GM12892 (cell line): ENCODE data around the gene SNX15.

Experiments used
- POLR2AphosphoS5 ChIP-seq: IDR thresholded peaks from 2 replicates; pipeline ENCODE4 v1.6.1; 2011; ENCODE audit warnings: low read depth, low read length, control low read depth
- TAF1 ChIP-seq: IDR thresholded peaks from 2 replicates; pipeline ENCODE4 v1.6.1; 2011; ENCODE audit warnings: low read depth, mild to moderate bottlenecking, control low read depth, low read length, borderline replicate concordance

GRCh38 chr11:65069217-65069616 lies 42.0 kb downstream of the SNX15 start:
- no peak for TF ChIP-seq POLR2AphosphoS5
- no peak for TF ChIP-seq TAF1
